Kidney (tissue), 14 donors: ENCODE data around the gene SMAD7. TPM values are rescaled to one million over a fixed set of nuclear protein-coding genes. Genes with fewer than 3 reads are reported as not detected.

Experiments
- DNase-seq, 5 donors: peaks; one replicate each; pipeline ENCODE4 v3.0.0-alpha.2; 2013 to 2020
- FAIRE-seq: peaks from 2 replicates; lab custom pipeline; 2012; peaks lifted over from hg19 to GRCh38; lab: Jason Lieb, UNC
- H3K27ac ChIP-seq, 2 donors: one replicate each; pipeline ENCODE4 v1.7.0; 2013; ENCODE audit warnings: low read depth in 2 of 2, low read length in 2 of 2, inconsistent platforms in 1 of 2
- H3K27me3 ChIP-seq: one replicate; pipeline ENCODE4 v1.7.1; 2013; ENCODE audit warnings: low read length, inconsistent platforms; ENCODE audit not compliant: control insufficient read depth, insufficient read depth
- H3K36me3 ChIP-seq, 3 donors: one replicate each; pipeline versions ENCODE4 v1.7.0 to v1.7.1; 2013; ENCODE audit warnings: low read length in 3 of 3, control low read depth in 1 of 3, inconsistent platforms in 1 of 3; ENCODE audit not compliant: insufficient read depth in 3 of 3, control insufficient read depth in 2 of 3
- H3K4me1 ChIP-seq, 3 donors: one replicate each; pipeline versions ENCODE4 v1.7.0 to v1.7.1; 2013; ENCODE audit warnings: low read length in 3 of 3, inconsistent platforms in 1 of 3, low read depth in 1 of 3; ENCODE audit not compliant: control insufficient read depth in 2 of 3, insufficient read depth in 2 of 3
- H3K4me3 ChIP-seq, 3 donors: one replicate each; pipeline versions ENCODE4 v1.7.0 to v1.8.1; 2013; ENCODE audit warnings: low read length in 3 of 3, control low read depth in 1 of 3, inconsistent platforms in 1 of 3
- H3K9ac ChIP-seq, 3 donors: one replicate each; pipeline versions ENCODE4 v1.7.0 to v1.7.1; 2013; ENCODE audit warnings: low read length in 3 of 3, control low read depth in 1 of 3, inconsistent platforms in 1 of 3
- H3K9me3 ChIP-seq, 3 donors: one replicate each; pipeline versions ENCODE4 v1.7.0 to v1.7.1; 2013; ENCODE audit warnings: low read length in 3 of 3, control low read depth in 1 of 3, inconsistent platforms in 1 of 3; ENCODE audit not compliant: control insufficient read depth in 2 of 3, insufficient read depth in 1 of 3
- CTCF ChIP-seq: IDR thresholded peaks from 3 replicates; pipeline ENCODE4 v1.5.1; 2012; ENCODE audit warnings: mild to moderate bottlenecking, moderate library complexity, borderline replicate concordance; ENCODE audit not compliant: insufficient read depth; ENCODE audit errors: extremely low read depth
- intact Hi-C: fragments of 100-400 bp; cut with DNase I; formaldehyde crosslinking; loops from one replicate; pipeline ENCODE4 v1.11.1; 2022
- polyA plus RNA-seq: library from polyadenylated mRNA; stranded (reverse); fragments of 350-450 nt; fragmentation: Illumina TruSeq; extraction: RNeasy Lipid Tissue Mini Kit (QIAGEN cat#74804); gene quantifications from one replicate; pipeline ENCODE4 v1.2.3, GENCODE V29; 2014; ENCODE audit warnings: low read depth, low replicate concordance; ENCODE audit not compliant: insufficient read depth
- total RNA-seq: library from RNA; stranded (reverse); fragmentation: NEBNext Ultra II Directional; extraction: Animal tissue kit (Norgen Biotek cat#: 25700); gene quantifications from one replicate; pipeline ENCODE4 v1.2.1, GENCODE V29; 2021
- donor health status: control.
- donor health status: control.
- donor health status: control.
- donor health status: control.
- donor health status: control.
- donor health status: DM: yes; HTN: yes; CAD: no.
- donor health status: Normal renal cell carcinoma (clear cell type).

SMAD7 gene
- total and polyA plus RNA-seq, 2 donors from 2014 or later: 17.3 to 32.6 TPM

GRCh38 chr18:48897531-48897930 lies 53.2 kb downstream of the SMAD7 start:
- intact Hi-C loops: loop anchor here (10.0 kb wide), 1 partner anchor 63 kb away; no protein-coding TSS in a partner anchor
- FAIRE-seq: no peak
- no peak for TF ChIP-seq CTCF
- peaks cover 0 to 11% (median 8%) of the 10 kb centered on the region in 3 donors for H3K4me1 ChIP-seq
- no peaks in the 10 kb centered on the region for H3K36me3 ChIP-seq
- DNase-seq: peak in 1 of 5 donors; percentile 29
- H3K4me3 ChIP-seq: no peak overlapping the region
- no peak overlapping the region for H3K27ac ChIP-seq
- no peaks in the 10 kb centered on the region for H3K27me3 ChIP-seq
- no peaks in the 10 kb centered on the region for H3K9me3 ChIP-seq
- no peak overlapping the region for H3K9ac ChIP-seq

- H3K9ac ChIP-seq: no peak overlapping the region
- no peak overlapping the region for H3K27ac ChIP-seq
- TF ChIP-seq CTCF: no peak
- intact Hi-C loops: loop anchor here (10.0 kb wide), 1 partner anchor 62 kb away; no protein-coding TSS in a partner anchor
- H3K36me3 ChIP-seq: no peaks in the 10 kb centered on the region
- no peak for FAIRE-seq
- H3K9me3 ChIP-seq: no peaks in the 10 kb centered on the region
- no peak overlapping the region for H3K4me3 ChIP-seq
- peak in 2 of 5 donors; percentile 59 to 78 for DNase-seq
- H3K4me1 ChIP-seq: peaks cover 0 to 6% (median 3%) of the 10 kb centered on the region in 3 donors
- no peaks in the 10 kb centered on the region for H3K27me3 ChIP-seq
Observed at GRCh38 chr18:48896875-48897511, 53.8 kb downstream of the SMAD7 start.

- H3K4me1 ChIP-seq: peaks cover 0 to 1% (median 0%) of the 10 kb centered on the region in 3 donors
- H3K4me3 ChIP-seq: no peak overlapping the region
- H3K27ac ChIP-seq: no peak overlapping the region
- H3K9me3 ChIP-seq: no peaks in the 10 kb centered on the region
- H3K27me3 ChIP-seq: no peaks in the 10 kb centered on the region
- intact Hi-C loops: loop anchor here (10.0 kb wide), 1 partner anchor 62 kb away; no protein-coding TSS in a partner anchor
- DNase-seq: peak in 1 of 5 donors; percentile 46
- H3K36me3 ChIP-seq: no peaks in the 10 kb centered on the region
- FAIRE-seq: no peak
- no peak overlapping the region for H3K9ac ChIP-seq
- TF ChIP-seq CTCF: no peak
Observed at GRCh38 chr18:48896326-48896874, 54.4 kb downstream of the SMAD7 start.
